HG03460 (cell line): Measurements from ENCODE around the gene SLCO1A2.

Experiments used
- ATAC-seq: cut with Tn5 transposase; IDR thresholded peaks from one replicate; pipeline ENCODE4 v1.9.1; 2021; ENCODE audit not compliant: unreplicated experiment

Gene SLCO1A2

GRCh38 chr12:21330682-21331253 is 3.9 kb downstream of the SLCO1A2 start:
- ATAC-seq, result no peak

GRCh38 chr12:21328578-21328977 is 6.1 kb downstream of the SLCO1A2 start:
- no peak for ATAC-seq

GRCh38 chr12:21324551-21324950 is 10.2 kb downstream of the SLCO1A2 start:
- no peak for ATAC-seq

- no peak for ATAC-seq
Measured at GRCh38 chr12:21323736-21324135, 11.0 kb downstream of the SLCO1A2 start.

GRCh38 chr12:21308785-21309184 is 25.9 kb downstream of the SLCO1A2 start:
- ATAC-seq, result no peak

GRCh38 chr12:21305661-21306060 is 29.1 kb downstream of the SLCO1A2 start:
- ATAC-seq, result no peak

- ATAC-seq, result no peak
Measured at GRCh38 chr12:21300632-21301031, 34.1 kb downstream of the SLCO1A2 start.

- peak; percentile 69 for ATAC-seq
Measured at GRCh38 chr12:21296751-21297406, 37.8 kb downstream of the SLCO1A2 start.

GRCh38 chr12:21296348-21296747 is 38.4 kb downstream of the SLCO1A2 start:
- no peak for ATAC-seq

GRCh38 chr12:21294176-21294575 is 40.5 kb downstream of the SLCO1A2 start:
- no peak for ATAC-seq

- ATAC-seq, result no peak
Measured at GRCh38 chr12:21292111-21292510, 42.6 kb downstream of the SLCO1A2 start.

- no peak for ATAC-seq
Measured at GRCh38 chr12:21289698-21290097, 45.0 kb downstream of the SLCO1A2 start.

- ATAC-seq, result no peak
Measured at GRCh38 chr12:21276826-21277225, 57.9 kb downstream of the SLCO1A2 start.

- no peak for ATAC-seq
Measured at GRCh38 chr12:21265932-21266331, 68.8 kb downstream of the SLCO1A2 start.

- ATAC-seq, result no peak
Measured at GRCh38 chr12:21264232-21264631, 70.5 kb downstream of the SLCO1A2 start.

GRCh38 chr12:21257172-21257571 is 77.5 kb downstream of the SLCO1A2 start:
- no peak for ATAC-seq

- no peak for ATAC-seq
Measured at GRCh38 chr12:21252070-21252469, 82.6 kb downstream of the SLCO1A2 start.

- no peak for ATAC-seq
Measured at GRCh38 chr12:21248679-21249078, 86.0 kb downstream of the SLCO1A2 start.

- no peak for ATAC-seq
Measured at GRCh38 chr12:21239866-21240265, 94.9 kb downstream of the SLCO1A2 start.

- no peak for ATAC-seq
Measured at GRCh38 chr12:21234395-21234794, 100.3 kb downstream of the SLCO1A2 start.

GRCh38 chr12:21223930-21224329 is 110.8 kb downstream of the SLCO1A2 start:
- ATAC-seq, result no peak

- ATAC-seq, result no peak
Measured at GRCh38 chr12:21221778-21222177, 112.9 kb downstream of the SLCO1A2 start.

- no peak for ATAC-seq
Measured at GRCh38 chr12:21221072-21221471, 113.6 kb downstream of the SLCO1A2 start.
